KMS-11 (cell line): ENCODE data around the gene MEAK7.
"Not testable (repeated sequence)": the region's sequence is repeated elsewhere in the genome, so short reads cannot be mapped to it uniquely, and the experiment has no call there.

ENCODE experiments used
- H2AFZ ChIP-seq: fragments of 200-600 bp; sonication (generic); 2 replicates; pipeline ENCODE4 v1.6.1; 2016; ENCODE audit warnings: antibody characterized with exemption, mixed run types, low read depth
- H3K27ac ChIP-seq: fragments of 200-600 bp; sonication (generic); 2 replicates; pipeline ENCODE4 v1.6.1; 2016; ENCODE audit warnings: mild to moderate bottlenecking, mixed run types
- H3K27me3 ChIP-seq: fragments of 200-600 bp; sonication (generic); 2 replicates; pipeline ENCODE4 v1.6.1; 2017; ENCODE audit warnings: mild to moderate bottlenecking, low read depth, mixed run types, moderate library complexity; ENCODE audit not compliant: insufficient read depth
- H3K36me3 ChIP-seq: fragments of 200-600 bp; sonication (generic); 2 replicates; pipeline ENCODE4 v1.6.1; 2017; ENCODE audit warnings: mild to moderate bottlenecking, mixed run types; ENCODE audit not compliant: insufficient read depth
- H3K4me1 ChIP-seq: fragments of 200-600 bp; sonication (generic); 2 replicates; pipeline ENCODE4 v1.6.1; 2016; ENCODE audit warnings: mild to moderate bottlenecking, low read depth, mixed run types; ENCODE audit not compliant: poor library complexity, severe bottlenecking
- H3K4me2 ChIP-seq: fragments of 200-600 bp; sonication (generic); 2 replicates; pipeline ENCODE4 v1.7.0; 2016; ENCODE audit warnings: mild to moderate bottlenecking, mixed run types
- H3K4me3 ChIP-seq: fragments of 200-600 bp; sonication (generic); IDR thresholded peaks from 2 replicates; pipeline ENCODE4 v1.6.1; 2017; ENCODE audit warnings: low read depth, low read length, mixed read lengths; ENCODE audit not compliant: insufficient read depth
- H3K79me2 ChIP-seq: fragments of 200-600 bp; sonication (generic); 2 replicates; pipeline ENCODE4 v1.6.1; 2016; ENCODE audit warnings: low read depth, mixed run types; ENCODE audit not compliant: insufficient read depth
- H3K9ac ChIP-seq: fragments of 200-600 bp; sonication (generic); 2 replicates; pipeline ENCODE4 v1.6.1; 2016; ENCODE audit warnings: mild to moderate bottlenecking, mixed run types
- H4K20me1 ChIP-seq: fragments of 200-600 bp; sonication (generic); 2 replicates; pipeline ENCODE4 v1.6.1; 2016; ENCODE audit warnings: mild to moderate bottlenecking, mixed run types; ENCODE audit not compliant: insufficient read depth
- CTCF ChIP-seq: fragments of 200-600 bp; sonication (generic); conservative IDR thresholded peaks from 2 replicates; pipeline ENCODE4 v1.6.1; 2017; ENCODE audit warnings: low read depth, mild to moderate bottlenecking, antibody characterized with exemption, low read length, moderate library complexity, mixed read lengths

Gene MEAK7

GRCh38 chr16:84527532-84528269, 23.2 kb upstream of the MEAK7 start:
- Histone ChIP-seq H3K36me3 (no peaks in the 10 kb centered on the region), H2AFZ (no peak overlapping the region), H4K20me1 (no peaks in the 10 kb centered on the region), H3K27me3 (peaks cover 31% of the 10 kb centered on the region), H3K9ac (no peak overlapping the region), H3K4me2 (no peak overlapping the region), H3K27ac (no peak overlapping the region), H3K4me1 (no peaks in the 10 kb centered on the region), H3K4me3 (no peak overlapping the region), H3K79me2 (no peaks in the 10 kb centered on the region)
- TF ChIP-seq CTCF: no peak

GRCh38 chr16:84526794-84527531, 22.5 kb upstream of the MEAK7 start:
- Histone ChIP-seq H3K27ac (no peak overlapping the region), H3K4me1 (no peaks in the 10 kb centered on the region), H2AFZ (no peak overlapping the region), H3K27me3 (peaks cover 25% of the 10 kb centered on the region), H3K4me2 (no peak overlapping the region), H4K20me1 (no peaks in the 10 kb centered on the region), H3K4me3 (no peak overlapping the region), H3K36me3 (no peaks in the 10 kb centered on the region), H3K9ac (no peak overlapping the region), H3K79me2 (no peaks in the 10 kb centered on the region)
- TF ChIP-seq CTCF: no peak

GRCh38 chr16:84524941-84525581, 20.6 kb upstream of the MEAK7 start:
- H3K4me3 ChIP-seq, H3K4me1 ChIP-seq, H2AFZ ChIP-seq, H3K27ac ChIP-seq, H3K4me2 ChIP-seq, H4K20me1 ChIP-seq, H3K36me3 ChIP-seq, H3K9ac ChIP-seq, H3K79me2 ChIP-seq: not testable (repeated sequence)
- peaks cover 42% of the 10 kb centered on the region for H3K27me3 ChIP-seq

- H2AFZ ChIP-seq: no peak overlapping the region
- no peaks in the 10 kb centered on the region for H3K4me1 ChIP-seq
- H3K27ac ChIP-seq: no peak overlapping the region
- H3K36me3 ChIP-seq: no peaks in the 10 kb centered on the region
- no peaks in the 10 kb centered on the region for H4K20me1 ChIP-seq
- no peak overlapping the region for H3K4me2 ChIP-seq
- peaks cover 46% of the 10 kb centered on the region for H3K27me3 ChIP-seq
- no peak overlapping the region for H3K4me3 ChIP-seq
- H3K79me2 ChIP-seq: no peaks in the 10 kb centered on the region
- no peak overlapping the region for H3K9ac ChIP-seq
- no peak for TF ChIP-seq CTCF
These were observed 20.0 kb upstream of the MEAK7 start for GRCh38 chr16:84524346-84524920.
